GM15510 (cell line): ENCODE results near the gene IGF2.

ENCODE experiments used
- POLR2A ChIP-seq: IDR thresholded peaks from 3 replicates; pipeline ENCODE4 v1.6.1; 2011; ENCODE audit warnings: borderline replicate concordance; ENCODE audit not compliant: insufficient read length; ENCODE audit errors: extremely low read depth

The IGF2 gene

GRCh38 chr11:2129308-2129698 lies 9.9 kb downstream of the IGF2 start:
- no peak for TF ChIP-seq POLR2A

- TF ChIP-seq POLR2A = no peak
These were observed 10.5 kb downstream of the IGF2 start for GRCh38 chr11:2128511-2129307.

- TF ChIP-seq POLR2A = no peak
These were observed 11.1 kb downstream of the IGF2 start for GRCh38 chr11:2128130-2128510.

- no peak for TF ChIP-seq POLR2A
These were observed 11.6 kb downstream of the IGF2 start for GRCh38 chr11:2127482-2128129.

GRCh38 chr11:2126520-2127085 lies 12.6 kb downstream of the IGF2 start:
- no peak for TF ChIP-seq POLR2A

- no peak for TF ChIP-seq POLR2A
These were observed 15.6 kb downstream of the IGF2 start for GRCh38 chr11:2123628-2123960.

- TF ChIP-seq POLR2A = no peak
These were observed 16.1 kb downstream of the IGF2 start for GRCh38 chr11:2122907-2123627.

- no peak for TF ChIP-seq POLR2A
These were observed 16.8 kb downstream of the IGF2 start for GRCh38 chr11:2122222-2122906.

GRCh38 chr11:2121227-2122130 lies 17.7 kb downstream of the IGF2 start:
- no peak for TF ChIP-seq POLR2A

GRCh38 chr11:2120359-2121100 lies 18.7 kb downstream of the IGF2 start:
- TF ChIP-seq POLR2A = no peak

GRCh38 chr11:2118677-2119076 lies 20.5 kb downstream of the IGF2 start:
- TF ChIP-seq POLR2A = no peak

- TF ChIP-seq POLR2A = no peak
These were observed 22.5 kb downstream of the IGF2 start for GRCh38 chr11:2116680-2117079.

- no peak for TF ChIP-seq POLR2A
These were observed 23.9 kb downstream of the IGF2 start for GRCh38 chr11:2115308-2115707.
